ENCODE data around the gene TIMP2. TPM values are rescaled to one million over a fixed set of nuclear protein-coding genes. Genes with fewer than 3 reads are reported as not detected.

Gene TIMP2
- total and polyA plus RNA-seq, 2 donors (not counting 3 experiments of a cell fraction or from before 2014, with no cell fraction given): 138 to 318 TPM

- Histone ChIP-seq H3K9me1 (replicated peaks; ENCODE audit: control insufficient read depth, extremely low read depth, insufficient read depth, low read length) (no peaks in the 10 kb centered on the region), H3K4me1 (ENCODE audit: control insufficient read depth, extremely low read depth, insufficient read depth, low read length) (no peaks in the 10 kb centered on the region), H3K79me2 (ENCODE audit: control insufficient read depth, insufficient read depth, low read length) (no peaks in the 10 kb centered on the region), H3K27me3 (ENCODE audit: control insufficient read depth in 2 of 2, insufficient read depth in 2 of 2, low read length in 2 of 2) (no peaks in the 10 kb centered on the region), H3K4me3 (replicated peaks in 1 of 3; ENCODE audit: insufficient read depth in 1 of 3, low read depth in 1 of 3, low read length in 3 of 3) (no peak overlapping the region), H2AFZ (ENCODE audit: low read depth, low read length) (no peak overlapping the region), H3K4me2 (ENCODE audit: insufficient read depth, low read length) (no peak overlapping the region), H4K20me1 (replicated peaks; ENCODE audit: control insufficient read depth, extremely low read depth, insufficient read depth, low read length) (no peaks in the 10 kb centered on the region), H3K9me3 (replicated peaks; ENCODE audit: control insufficient read depth, insufficient read depth, low read length) (no peaks in the 10 kb centered on the region), H3K27ac (ENCODE audit: insufficient read depth, low read depth, low read length) (no peak overlapping the region), H3K9ac (replicated peaks; ENCODE audit: extremely low read depth, insufficient read depth, low read length) (no peak overlapping the region), H3K36me3 (ENCODE audit: control insufficient read depth in 2 of 2, extremely low read depth in 1 of 2, insufficient read depth in 2 of 2, low read length in 2 of 2) (no peaks in the 10 kb centered on the region)
- ChIA-PET CTCF (interaction anchor here (2.1 to 3.2 kb wide), 2 partner anchors 12 to 16 kb away, joined by 5 to 12 read pairs; no protein-coding TSS in a partner anchor), POLR2A (no interaction called here)
- TF ChIP-seq GATA2 (IDR thresholded peaks at IDR 0.05; ENCODE audit: insufficient read depth, insufficient read length, low read depth, low read length): no peak
- no peak for TF ChIP-seq CTCF (IDR thresholded peaks at IDR 0.05; ENCODE audit: extremely low read depth in 1 of 2, insufficient read depth in 1 of 2, low read depth in 1 of 2, low read length in 2 of 2)
- TF ChIP-seq JUN (IDR thresholded peaks at IDR 0.05; ENCODE audit: borderline replicate concordance, insufficient read depth, insufficient read length, low read depth): no peak
- no peak for TF ChIP-seq POLR2A (IDR thresholded peaks at IDR 0.05; ENCODE audit: low read depth, low read length)
- no peak for TF ChIP-seq EZH2 (IDR thresholded peaks at IDR 0.05; ENCODE audit: borderline replicate concordance, low read depth, low read length, severe bottlenecking)
- no peak for TF ChIP-seq MAX (IDR thresholded peaks at IDR 0.05; ENCODE audit: insufficient read depth, insufficient read length)
- no peak for TF ChIP-seq MYC (IDR thresholded peaks at IDR 0.05; ENCODE audit: low read depth, low read length)
- no peak for TF ChIP-seq POLR2AphosphoS5 (IDR thresholded peaks at IDR 0.05; ENCODE audit: insufficient read depth, low read depth, low read length)
- TF ChIP-seq FOS (IDR thresholded peaks at IDR 0.05; ENCODE audit: borderline replicate concordance, insufficient read depth, low read length): no peak
- FAIRE-seq: no peak
- intact Hi-C loops (cut with micrococcal nuclease) (no loop called here), dilution Hi-C loops (cut with MboI; ENCODE audit: extremely low pct_ligation_motif_present, low sequenced_read_pairs) (no loop called here)
- DNase-seq (ENCODE audit: low read depth, low spot score): no peak
- no TSS peak for BruUV-seq (replicated peaks)
Measured at GRCh38 chr17:78954684-78955083, 29.5 kb upstream of the TIMP2 start.
